CD4-positive, alpha-beta T cell (primary cell): Measurements from ENCODE around the gene HDAC5. TPM values are rescaled to one million over a fixed set of nuclear protein-coding genes. Genes with fewer than 3 reads are reported as not detected.

Experiments used
- ATAC-seq: fragments of 200-7000 bp; cut with Tn5 transposase; one replicate; pipeline ENCODE4 v1.10.0; 2022; ENCODE audit warnings: mild to moderate bottlenecking; ENCODE audit not compliant: poor library complexity
- CTCF ChIA-PET: fragments of 350-600 bp; sonication (Branson Sonifier 250); formaldehyde crosslinking; loops from one replicate; lab custom pipeline; 2021; ENCODE audit warnings: antibody characterized with exemption, inconsistent platforms; lab: Charles Lee
- POLR2A ChIA-PET: fragments of 350-600 bp; sonication (Branson Sonifier 250); formaldehyde crosslinking; loops from one replicate; lab custom pipeline; 2021; ENCODE audit warnings: antibody characterized with exemption, inconsistent platforms; lab: Charles Lee
- DNase-seq, 14 experiments: peaks; one replicate each; pipeline ENCODE4 v3.0.0-alpha.2; 2013 to 2020; ENCODE audit warnings: mixed read lengths in 2 of 14
- H3K27ac ChIP-seq, 2 donors: one replicate each; pipeline versions ENCODE4 v1.5.1 to v1.7.0; 2013; ENCODE audit warnings: low read length in 2 of 2, low read depth in 1 of 2, mild to moderate bottlenecking in 1 of 2
- H3K27me3 ChIP-seq, 2 experiments: 1 replicate in 1 of 2; 2 replicates in 1 of 2; pipeline versions ENCODE4 v1.6.1 to v1.7.0; 2013; ENCODE audit warnings: low read length in 2 of 2, control low read depth in 1 of 2, mild to moderate bottlenecking in 1 of 2, moderate library complexity in 1 of 2; ENCODE audit not compliant: insufficient read depth in 2 of 2, control insufficient read depth in 1 of 2
- H3K36me3 ChIP-seq: one replicate; pipeline ENCODE4 v1.6.1; 2013; ENCODE audit warnings: low read length, control low read depth; ENCODE audit not compliant: insufficient read depth
- H3K4me1 ChIP-seq: one replicate; pipeline ENCODE4 v1.6.1; 2013; ENCODE audit warnings: low read length, control low read depth; ENCODE audit not compliant: insufficient read depth
- H3K4me3 ChIP-seq: one replicate; pipeline ENCODE4 v1.5.1; 2013; ENCODE audit warnings: mild to moderate bottlenecking, low read length, moderate library complexity
- H3K9me3 ChIP-seq, 2 experiments: 1 replicate in 1 of 2; 2 replicates in 1 of 2; pipeline versions ENCODE4 v1.6.1 to v1.7.0; 2013; ENCODE audit warnings: low read length in 2 of 2, mild to moderate bottlenecking in 2 of 2, control low read depth in 1 of 2, moderate library complexity in 1 of 2; ENCODE audit not compliant: control insufficient read depth in 1 of 2, insufficient read depth in 1 of 2
- H3K27ac Mint-ChIP-seq: one replicate; pipeline ENCODE4 v1.8.0; 2020; ENCODE audit warnings: mixed read lengths
- H3K27me3 Mint-ChIP-seq: one replicate; pipeline ENCODE4 v1.8.0; 2021; ENCODE audit warnings: mixed read lengths
- H3K36me3 Mint-ChIP-seq: one replicate; pipeline ENCODE4 v1.8.0; 2021; ENCODE audit warnings: low read depth, mixed read lengths
- H3K4me1 Mint-ChIP-seq: one replicate; pipeline ENCODE4 v1.8.0; 2021; ENCODE audit warnings: low read depth, mixed read lengths
- H3K4me3 Mint-ChIP-seq: one replicate; pipeline ENCODE4 v1.8.0; 2020; ENCODE audit warnings: mild to moderate bottlenecking, mixed read lengths
- H3K9me3 Mint-ChIP-seq: one replicate; pipeline ENCODE4 v1.8.0; 2020; ENCODE audit warnings: mixed read lengths
- CTCF ChIP-seq: fragments of 200-600 bp; IDR thresholded peaks from one replicate; pipeline ENCODE4 v1.8.0; 2022; ENCODE audit warnings: antibody characterized with exemption, mild to moderate bottlenecking
- intact Hi-C, 2 experiments: fragments of 100-400 bp; cut with DNase I in 1 of 2; cut with micrococcal nuclease in 1 of 2; formaldehyde crosslinking; loops; one replicate each; pipeline versions ENCODE4 v1.15.1 to v1.9.0; 2023 to 2025; cut with DNase I, micrococcal nuclease
- total RNA-seq, 174 experiments: library from RNA in 2 of 174; stranded (reverse) in 2 of 174; gene quantifications; one replicate each; pipeline ENCODE4 v1.2.3 and lab custom pipeline; 2021 to 2026

The HDAC5 gene
- total RNA-seq, 2 experiments from 2014 or later, result 92.0 to 92.5 TPM

GRCh38 chr17:44070455-44071197, 52.8 kb downstream of the HDAC5 start, which contains the start of gene G6PC3:
TSS of gene G6PC3 (plus strand) at chr17:44070735. CDS start at chr17:44070966, 231 bp downstream.
- Mint-ChIP-seq H3K9me3 (no peaks in the 10 kb centered on the region), H3K36me3 (peaks cover 16% of the 10 kb centered on the region), H3K4me3 (peak within 1 kb of the TSS; percentile 95), H3K4me1 (peaks cover 49% of the 10 kb centered on the region), H3K27me3 (no peaks in the 10 kb centered on the region), H3K27ac (peak within 1 kb of the TSS; percentile 91)
- DNase-seq, result peak; percentile 34 to 88 (median 60)
- ChIA-PET POLR2A (no interaction called here), CTCF (interaction anchor here (1.2 kb wide), 1 partner anchor 275 kb away, joined by 3 read pairs; no protein-coding TSS in a partner anchor)
- H3K27me3 ChIP-seq, result no peaks in the 10 kb centered on the region
- intact Hi-C loops, result no loop called here
- H3K4me1 ChIP-seq, result peaks cover 37% of the 10 kb centered on the region
- H3K36me3 ChIP-seq, result peaks cover 6% of the 10 kb centered on the region
- no peaks in the 10 kb centered on the region for H3K9me3 ChIP-seq
- TF ChIP-seq CTCF, result no peak
- peak within 1 kb of the TSS; percentile 61 to 71 for H3K27ac ChIP-seq
- peak within 1 kb of the TSS; percentile 77 for H3K4me3 ChIP-seq
- ATAC-seq, result peak; percentile 32

- no peaks in the 10 kb centered on the region for H3K9me3 ChIP-seq
- peak overlapping the region; percentile 77 for H3K4me3 ChIP-seq
- H3K36me3 Mint-ChIP-seq, result peaks cover 14% of the 10 kb centered on the region
- TF ChIP-seq CTCF, result no peak
- H3K36me3 ChIP-seq, result no peaks in the 10 kb centered on the region
- DNase-seq (peak in 1 of 14 experiments; percentile 25), ATAC-seq (no peak)
- POLR2A ChIA-PET, result interaction anchor here (0.6 to 1.1 kb wide), 2 partner anchors 54 to 179 kb away, joined by 3 to 4 read pairs; partner anchors contain the start of gene HDAC5
- no peaks in the 10 kb centered on the region for H3K27me3 ChIP-seq
- peak overlapping the region; percentile 91 for H3K27ac Mint-ChIP-seq
- H3K27me3 Mint-ChIP-seq, result no peaks in the 10 kb centered on the region
- peak overlapping the region; percentile 95 for H3K4me3 Mint-ChIP-seq
- intact Hi-C loops, result loop anchor here (5.0 kb wide), 4 partner anchors 52 to 277 kb away; partner anchors contain the start of genes GRN (in 1 of the 2), HDAC5 (in 1 of the 2) and TMUB2 (in 1 of the 2)
- H3K4me1 Mint-ChIP-seq, result peaks cover 54% of the 10 kb centered on the region
- peak overlapping the region in 1 of 2 donors; percentile 71 for H3K27ac ChIP-seq
- H3K4me1 ChIP-seq, result peaks cover 43% of the 10 kb centered on the region
- no peaks in the 10 kb centered on the region for H3K9me3 Mint-ChIP-seq
- CTCF ChIA-PET, result interaction anchor here (0.9 to 1.2 kb wide), 2 partner anchors 141 to 276 kb away, joined by 3 read pairs; no protein-coding TSS in a partner anchor
These were observed 53.4 kb downstream of the HDAC5 start for GRCh38 chr17:44069974-44070454.

- CTCF ChIA-PET, result no interaction called here
- H3K9me3 Mint-ChIP-seq, result no peaks in the 10 kb centered on the region
- no peak for TF ChIP-seq CTCF
- peak overlapping the region; percentile 21 to 70 for H3K27ac ChIP-seq
- no peaks in the 10 kb centered on the region for H3K27me3 Mint-ChIP-seq
- peak overlapping the region; percentile 90 for H3K27ac Mint-ChIP-seq
- H3K4me3 ChIP-seq, result no peak overlapping the region
- DNase-seq (peak in 1 of 14 experiments; percentile 28), ATAC-seq (no peak)
- H3K27me3 ChIP-seq, result no peaks in the 10 kb centered on the region
- peaks cover 52% of the 10 kb centered on the region for H3K4me1 ChIP-seq
- H3K36me3 Mint-ChIP-seq, result peaks cover 29% of the 10 kb centered on the region
- H3K4me3 Mint-ChIP-seq, result peak overlapping the region; percentile 88
- peaks cover 67% of the 10 kb centered on the region for H3K4me1 Mint-ChIP-seq
- POLR2A ChIA-PET, result interaction anchor here (2.3 kb wide), 1 partner anchor 56 kb away, joined by 15 read pairs; the partner anchor contains the start of gene HDAC5
- intact Hi-C loops, result loop anchor here (2.0 to 5.0 kb wide), 6 partner anchors 53 to 280 kb away; partner anchors contain the start of genes GRN (in 1 of the 2), HDAC5 (in 1 of the 2), TMEM101 (in 1 of the 2) and TMUB2 (in 1 of the 2)
- H3K9me3 ChIP-seq, result no peaks in the 10 kb centered on the region
- H3K36me3 ChIP-seq, result peaks cover 6% of the 10 kb centered on the region
These were observed 55.9 kb downstream of the HDAC5 start for GRCh38 chr17:44067545-44067940.
